HEK293 (cell line): ENCODE results near the gene ATG101.
A peak's percentile ranks its signal among the peaks of the same experiment; 100 is the strongest.

ENCODE experiments used
- CTCF ChIA-PET: fragments of 350-600 bp; formaldehyde crosslinking; extraction: SDS; loops from one replicate; lab custom pipeline; 2021; ENCODE audit warnings: antibody characterized with exemption; lab: Yijun Ruan, JAX
- POLR2A ChIA-PET: fragments of 300-600 bp; formaldehyde crosslinking; extraction: SDS; loops from one replicate; lab custom pipeline; 2020; ENCODE audit warnings: antibody characterized with exemption, inconsistent platforms; lab: Yijun Ruan, JAX
- H3K27ac ChIP-seq: fragments of 200-500 bp; sonication (Bioruptor generic); 2 replicates; pipeline ENCODE4 v1.5.1; 2014; ENCODE audit warnings: low read depth, low read length, control low read depth, inconsistent platforms; ENCODE audit errors: extremely low read depth
- H3K36me3 ChIP-seq, 2 experiments: fragments of 200-500 bp in 1 of 2; sonication (Bioruptor generic) in 1 of 2; 1 replicate in 1 of 2; 2 replicates in 1 of 2; pipeline ENCODE4 v1.5.1; 2014 to 2017; ENCODE audit warnings: inconsistent platforms in 2 of 2, low read length in 2 of 2; ENCODE audit not compliant: control insufficient read depth in 2 of 2, insufficient read depth in 1 of 2
- H3K4me1 ChIP-seq: fragments of 200-500 bp; sonication (Bioruptor generic); 2 replicates; pipeline ENCODE4 v1.5.1; 2014; ENCODE audit warnings: mild to moderate bottlenecking, low read length, inconsistent platforms; ENCODE audit not compliant: control insufficient read depth, insufficient read depth
- H3K4me3 ChIP-seq: 2 replicates; pipeline ENCODE4 v1.5.1; 2011; ENCODE audit warnings: low read depth, mild to moderate bottlenecking, control low read depth, low read length, moderate library complexity
- H3K9me3 ChIP-seq: fragments of 200-500 bp; sonication (Bioruptor generic); 2 replicates; pipeline ENCODE4 v1.5.1; 2014; ENCODE audit warnings: low read depth, low read length, inconsistent platforms; ENCODE audit not compliant: control insufficient read depth, insufficient read depth
- FEZF1 ChIP-seq: fragments of 450-650 bp; formaldehyde crosslinking; IDR thresholded peaks from 2 replicates; pipeline ENCODE4 v1.5.1; 2016; ENCODE audit warnings: missing biosample characterization, missing genetic modification characterization
- GLI4 ChIP-seq: fragments of 450-650 bp; formaldehyde crosslinking; IDR thresholded peaks from 2 replicates; pipeline ENCODE4 v1.5.1; 2016; ENCODE audit warnings: missing biosample characterization, missing genetic modification characterization
- HOXC10 ChIP-seq: sonication (generic); formaldehyde crosslinking; IDR thresholded peaks from 2 replicates; pipeline ENCODE4 v1.8.1; 2023; ENCODE audit warnings: mild to moderate bottlenecking, missing genetic modification reagents
- KLF1 ChIP-seq: fragments of 450-650 bp; formaldehyde crosslinking; IDR thresholded peaks from 2 replicates; pipeline ENCODE4 v1.5.1; 2016; ENCODE audit warnings: missing biosample characterization, missing genetic modification characterization
- KLF9 ChIP-seq: fragments of 450-650 bp; formaldehyde crosslinking; IDR thresholded peaks from 2 replicates; pipeline ENCODE4 v1.5.1; 2016; ENCODE audit warnings: missing biosample characterization, missing genetic modification characterization, low read depth
- SCRT2 ChIP-seq: fragments of 450-650 bp; formaldehyde crosslinking; IDR thresholded peaks from 2 replicates; pipeline ENCODE4 v1.5.1; 2016; ENCODE audit warnings: missing biosample characterization, missing genetic modification characterization
- ZEB2 ChIP-seq: fragments of 450-650 bp; formaldehyde crosslinking; IDR thresholded peaks from 2 replicates; pipeline ENCODE4 v1.5.1; 2016; ENCODE audit warnings: missing biosample characterization, missing genetic modification characterization
- ZNF112 ChIP-seq: fragments of 450-650 bp; formaldehyde crosslinking; IDR thresholded peaks from 2 replicates; pipeline ENCODE4 v1.5.0; 2017; ENCODE audit warnings: missing biosample characterization, missing genetic modification characterization
- ZNF202 ChIP-seq: fragments of 450-650 bp; formaldehyde crosslinking; IDR thresholded peaks from 2 replicates; pipeline ENCODE4 v1.5.1; 2016; ENCODE audit warnings: missing biosample characterization, missing genetic modification characterization, borderline replicate concordance
- ZNF211 ChIP-seq: fragments of 450-650 bp; formaldehyde crosslinking; IDR thresholded peaks from 2 replicates; pipeline ENCODE4 v1.5.1; 2016; ENCODE audit warnings: low read depth, missing biosample characterization, missing genetic modification characterization
- ZNF366 ChIP-seq: fragments of 450-650 bp; formaldehyde crosslinking; conservative IDR thresholded peaks from 2 replicates; pipeline ENCODE4 v1.5.1; 2016; ENCODE audit warnings: missing biosample characterization, missing genetic modification characterization
- ZNF423 ChIP-seq: fragments of 450-650 bp; formaldehyde crosslinking; IDR thresholded peaks from 2 replicates; pipeline ENCODE4 v1.5.1; 2016; ENCODE audit warnings: missing biosample characterization, missing genetic modification characterization
- ZNF426 ChIP-seq: fragments of 450-650 bp; formaldehyde crosslinking; IDR thresholded peaks from 2 replicates; pipeline ENCODE4 v1.5.1; 2017; ENCODE audit warnings: missing biosample characterization, missing genetic modification characterization, mild to moderate bottlenecking, inconsistent platforms, moderate library complexity
- ZNF529 ChIP-seq: fragments of 450-650 bp; formaldehyde crosslinking; IDR thresholded peaks from 2 replicates; pipeline ENCODE4 v1.5.1; 2017; ENCODE audit warnings: missing genetic modification characterization, missing biosample characterization; ENCODE audit not compliant: insufficient replicate concordance
- ZNF792 ChIP-seq: fragments of 450-650 bp; formaldehyde crosslinking; IDR thresholded peaks from 2 replicates; pipeline ENCODE4 v1.5.1; 2016; ENCODE audit warnings: missing biosample characterization, missing genetic modification characterization
- ZNF837 ChIP-seq: fragments of 450-650 bp; formaldehyde crosslinking; IDR thresholded peaks from 2 replicates; pipeline ENCODE4 v1.5.1; 2016; ENCODE audit warnings: missing biosample characterization, missing genetic modification characterization
- ZSCAN23 ChIP-seq: fragments of 450-650 bp; formaldehyde crosslinking; IDR thresholded peaks from 2 replicates; pipeline ENCODE4 v1.5.1; 2016; ENCODE audit warnings: missing biosample characterization, missing genetic modification characterization
- TF ChIP-seq, protein P1 (sequence below): fragments of 450-650 bp; formaldehyde crosslinking; IDR thresholded peaks from 2 replicates; pipeline ENCODE4 v1.5.1; 2017; ENCODE audit warnings: missing biosample characterization, missing genetic modification characterization
- TF ChIP-seq, protein P2 (sequence below): fragments of 450-650 bp; formaldehyde crosslinking; IDR thresholded peaks from 2 replicates; pipeline ENCODE4 v1.5.1; 2016; ENCODE audit warnings: missing biosample characterization, missing genetic modification characterization
- TF ChIP-seq, protein P3 (sequence below): fragments of 450-650 bp; formaldehyde crosslinking; IDR thresholded peaks from 2 replicates; pipeline ENCODE4 v1.5.1; 2017; ENCODE audit warnings: missing biosample characterization, missing genetic modification characterization

ATG101 gene

DNA sequence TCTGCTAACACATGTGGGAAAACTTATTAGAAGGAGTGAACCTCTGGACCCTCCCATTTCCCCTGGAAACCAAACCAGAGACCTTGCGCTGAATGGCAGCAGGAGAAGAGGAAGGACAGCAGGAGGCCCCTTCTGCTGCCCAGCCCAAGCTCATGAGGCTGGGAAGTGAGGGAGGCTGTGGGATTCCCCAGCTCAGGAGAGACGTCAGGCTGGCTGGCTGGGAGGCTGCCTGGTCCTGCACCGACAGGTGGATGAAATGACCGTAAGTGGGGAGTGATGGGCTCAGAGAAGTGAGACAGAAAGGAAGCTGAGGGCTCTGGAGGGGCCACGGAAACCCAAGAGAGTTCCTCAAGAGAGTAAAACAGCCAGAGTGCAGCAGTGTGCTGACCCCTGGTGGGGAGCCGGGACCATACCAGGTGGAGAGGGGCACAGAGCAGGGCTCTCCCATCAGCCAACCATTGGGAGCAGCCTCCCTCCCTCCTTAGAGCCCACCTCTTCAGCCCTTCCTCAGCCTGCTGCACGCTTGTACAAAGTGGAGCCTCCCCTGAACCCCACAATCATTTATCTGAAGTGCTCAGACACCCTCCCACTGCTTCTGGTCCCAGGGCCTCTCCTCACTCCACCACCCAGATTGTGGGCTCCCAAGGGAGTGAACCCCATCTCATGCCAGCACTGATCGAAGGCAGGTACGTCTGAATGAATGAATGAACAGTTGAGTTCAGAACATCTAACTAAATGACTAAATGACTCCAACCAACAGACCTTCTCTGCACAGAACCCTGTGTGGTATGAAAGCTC is 49.0 kb upstream of the ATG101 start (continued):
- TF ChIP-seq ZNF837 (tag by site-specific recombination) (no peak), SCRT2 (tag by site-specific recombination) (0 out of 2 replicates have a peak, but pooled peaks have one; percentile 31), ZNF202 (tag by site-specific recombination) (no peak), KLF9 (tag by site-specific recombination) (no peak), ZNF112 (tag by site-specific recombination) (no peak)
- TF ChIP-seq, protein P1, sequence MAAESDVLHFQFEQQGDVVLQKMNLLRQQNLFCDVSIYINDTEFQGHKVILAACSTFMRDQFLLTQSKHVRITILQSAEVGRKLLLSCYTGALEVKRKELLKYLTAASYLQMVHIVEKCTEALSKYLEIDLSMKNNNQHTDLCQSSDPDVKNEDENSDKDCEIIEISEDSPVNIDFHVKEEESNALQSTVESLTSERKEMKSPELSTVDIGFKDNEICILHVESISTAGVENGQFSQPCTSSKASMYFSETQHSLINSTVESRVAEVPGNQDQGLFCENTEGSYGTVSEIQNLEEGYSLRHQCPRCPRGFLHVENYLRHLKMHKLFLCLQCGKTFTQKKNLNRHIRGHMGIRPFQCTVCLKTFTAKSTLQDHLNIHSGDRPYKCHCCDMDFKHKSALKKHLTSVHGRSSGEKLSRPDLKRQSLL (tag by site-specific recombination), result no peak

DNA sequence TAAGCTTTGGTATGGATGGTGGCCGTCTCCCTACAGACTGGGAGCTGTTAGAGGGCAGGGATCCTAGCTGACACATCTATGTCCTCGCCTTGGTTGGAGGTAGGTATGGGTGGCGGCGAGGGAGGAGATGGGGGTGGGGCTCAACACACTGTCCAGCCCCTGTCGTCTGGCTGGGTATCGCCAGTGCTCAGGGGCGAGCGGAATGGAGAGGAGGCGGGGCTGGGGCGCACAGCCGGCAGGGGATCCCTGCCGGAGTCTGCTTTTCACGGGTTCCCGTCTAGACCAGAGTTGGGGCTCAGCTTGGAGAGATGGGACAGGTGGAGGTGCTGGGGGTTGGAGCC is 47.0 kb upstream of the ATG101 start:
- Histone ChIP-seq H3K4me3 (0 out of 2 replicates have a peak overlapping the region, but pooled peaks have one; percentile 48), H3K27ac (no peak overlapping the region), H3K4me1 (peaks cover 2% of the 10 kb centered on the region), H3K36me3 (no peaks in the 10 kb centered on the region)
- POLR2A ChIA-PET, result interaction anchor here (0.9 to 2.6 kb wide), 3 partner anchors 19 to 68 kb away, joined by 3 to 11 read pairs (median 3); partner anchors contain the start of gene ATG101
- CTCF ChIA-PET, result interaction anchor here (0.7 to 16.1 kb wide), 19 partner anchors 9 to 491 kb away, joined by 3 to 794 read pairs (median 12); partner anchors contain the start of genes ATG101, SMIM41 and TAMALIN
- TF ChIP-seq GLI4 (tag by site-specific recombination), result no peak
- no peak for TF ChIP-seq ZEB2 (tag by site-specific recombination)
- no peak for TF ChIP-seq ZNF423 (tag by site-specific recombination)
- no peak for TF ChIP-seq ZNF211 (tag by site-specific recombination)
- TF ChIP-seq FEZF1 (tag by site-specific recombination), result no peak
- TF ChIP-seq, protein P2, sequence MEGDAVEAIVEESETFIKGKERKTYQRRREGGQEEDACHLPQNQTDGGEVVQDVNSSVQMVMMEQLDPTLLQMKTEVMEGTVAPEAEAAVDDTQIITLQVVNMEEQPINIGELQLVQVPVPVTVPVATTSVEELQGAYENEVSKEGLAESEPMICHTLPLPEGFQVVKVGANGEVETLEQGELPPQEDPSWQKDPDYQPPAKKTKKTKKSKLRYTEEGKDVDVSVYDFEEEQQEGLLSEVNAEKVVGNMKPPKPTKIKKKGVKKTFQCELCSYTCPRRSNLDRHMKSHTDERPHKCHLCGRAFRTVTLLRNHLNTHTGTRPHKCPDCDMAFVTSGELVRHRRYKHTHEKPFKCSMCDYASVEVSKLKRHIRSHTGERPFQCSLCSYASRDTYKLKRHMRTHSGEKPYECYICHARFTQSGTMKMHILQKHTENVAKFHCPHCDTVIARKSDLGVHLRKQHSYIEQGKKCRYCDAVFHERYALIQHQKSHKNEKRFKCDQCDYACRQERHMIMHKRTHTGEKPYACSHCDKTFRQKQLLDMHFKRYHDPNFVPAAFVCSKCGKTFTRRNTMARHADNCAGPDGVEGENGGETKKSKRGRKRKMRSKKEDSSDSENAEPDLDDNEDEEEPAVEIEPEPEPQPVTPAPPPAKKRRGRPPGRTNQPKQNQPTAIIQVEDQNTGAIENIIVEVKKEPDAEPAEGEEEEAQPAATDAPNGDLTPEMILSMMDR (tag by site-specific recombination), result no peak
- no peak for TF ChIP-seq ZNF529 (tag by site-specific recombination)
- no peak for TF ChIP-seq ZNF366 (tag by site-specific recombination)
- TF ChIP-seq ZSCAN23 (tag by site-specific recombination), result no peak
- TF ChIP-seq KLF1 (tag by site-specific recombination), result no peak
- TF ChIP-seq, protein P3, sequence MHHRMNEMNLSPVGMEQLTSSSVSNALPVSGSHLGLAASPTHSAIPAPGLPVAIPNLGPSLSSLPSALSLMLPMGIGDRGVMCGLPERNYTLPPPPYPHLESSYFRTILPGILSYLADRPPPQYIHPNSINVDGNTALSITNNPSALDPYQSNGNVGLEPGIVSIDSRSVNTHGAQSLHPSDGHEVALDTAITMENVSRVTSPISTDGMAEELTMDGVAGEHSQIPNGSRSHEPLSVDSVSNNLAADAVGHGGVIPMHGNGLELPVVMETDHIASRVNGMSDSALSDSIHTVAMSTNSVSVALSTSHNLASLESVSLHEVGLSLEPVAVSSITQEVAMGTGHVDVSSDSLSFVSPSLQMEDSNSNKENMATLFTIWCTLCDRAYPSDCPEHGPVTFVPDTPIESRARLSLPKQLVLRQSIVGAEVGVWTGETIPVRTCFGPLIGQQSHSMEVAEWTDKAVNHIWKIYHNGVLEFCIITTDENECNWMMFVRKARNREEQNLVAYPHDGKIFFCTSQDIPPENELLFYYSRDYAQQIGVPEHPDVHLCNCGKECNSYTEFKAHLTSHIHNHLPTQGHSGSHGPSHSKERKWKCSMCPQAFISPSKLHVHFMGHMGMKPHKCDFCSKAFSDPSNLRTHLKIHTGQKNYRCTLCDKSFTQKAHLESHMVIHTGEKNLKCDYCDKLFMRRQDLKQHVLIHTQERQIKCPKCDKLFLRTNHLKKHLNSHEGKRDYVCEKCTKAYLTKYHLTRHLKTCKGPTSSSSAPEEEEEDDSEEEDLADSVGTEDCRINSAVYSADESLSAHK (tag by site-specific recombination), result no peak
- no peak for TF ChIP-seq ZNF426 (tag by site-specific recombination)
- no peak for TF ChIP-seq HOXC10
- no peak for TF ChIP-seq ZNF792 (tag by site-specific recombination)
- TF ChIP-seq, all 188 proteins: peak for 0
- H3K9me3 ChIP-seq, result no peaks in the 10 kb centered on the region
